Activated CD8-positive, alpha-beta memory T cell treated with anti-CD3 and anti-CD28 coated beads, Interleukin-2, amount 10 ng/mL, durations not matched to agents 7 days and 5 days (primary cell): ENCODE results near the gene CDK1. TPM values are rescaled to one million over a fixed set of nuclear protein-coding genes. Genes with fewer than 3 reads are reported as not detected.

Source experiments
- ATAC-seq: fragments of 150-1000 bp; cut with Tn5 transposase; one replicate; pipeline ENCODE4 v1.10.0; 2021; ENCODE audit warnings: moderate library complexity
- CTCF ChIA-PET: fragments of 350-600 bp; sonication (Branson Sonifier 250); formaldehyde crosslinking; loops from one replicate; lab custom pipeline; 2021; ENCODE audit warnings: antibody characterized with exemption; lab: Charles Lee
- DNase-seq: peaks from one replicate; pipeline ENCODE4 v3.0.0-alpha.2; 2020
- H3K27ac Mint-ChIP-seq: one replicate; pipeline ENCODE4 v1.8.0; 2021; ENCODE audit warnings: mild to moderate bottlenecking, mixed read lengths
- H3K27me3 Mint-ChIP-seq: one replicate; pipeline ENCODE4 v1.8.0; 2021; ENCODE audit warnings: mixed read lengths
- H3K36me3 Mint-ChIP-seq: one replicate; pipeline ENCODE4 v1.8.0; 2021; ENCODE audit warnings: mild to moderate bottlenecking, mixed read lengths
- H3K4me1 Mint-ChIP-seq: one replicate; pipeline ENCODE4 v1.8.0; 2021; ENCODE audit warnings: mixed read lengths
- H3K4me3 Mint-ChIP-seq: one replicate; pipeline ENCODE4 v1.8.0; 2021; ENCODE audit warnings: mild to moderate bottlenecking, moderate library complexity, mixed read lengths
- H3K9me3 Mint-ChIP-seq: one replicate; pipeline ENCODE4 v1.8.0; 2022; ENCODE audit warnings: low read depth, mixed read lengths
- total RNA-seq, 2 experiments: library from RNA; stranded (reverse); gene quantifications; one replicate each; pipeline ENCODE4 v1.2.3, GENCODE V29; 2021

CDK1 gene
- total RNA-seq, 2 experiments from 2014 or later = 111 to 123 TPM

DNA sequence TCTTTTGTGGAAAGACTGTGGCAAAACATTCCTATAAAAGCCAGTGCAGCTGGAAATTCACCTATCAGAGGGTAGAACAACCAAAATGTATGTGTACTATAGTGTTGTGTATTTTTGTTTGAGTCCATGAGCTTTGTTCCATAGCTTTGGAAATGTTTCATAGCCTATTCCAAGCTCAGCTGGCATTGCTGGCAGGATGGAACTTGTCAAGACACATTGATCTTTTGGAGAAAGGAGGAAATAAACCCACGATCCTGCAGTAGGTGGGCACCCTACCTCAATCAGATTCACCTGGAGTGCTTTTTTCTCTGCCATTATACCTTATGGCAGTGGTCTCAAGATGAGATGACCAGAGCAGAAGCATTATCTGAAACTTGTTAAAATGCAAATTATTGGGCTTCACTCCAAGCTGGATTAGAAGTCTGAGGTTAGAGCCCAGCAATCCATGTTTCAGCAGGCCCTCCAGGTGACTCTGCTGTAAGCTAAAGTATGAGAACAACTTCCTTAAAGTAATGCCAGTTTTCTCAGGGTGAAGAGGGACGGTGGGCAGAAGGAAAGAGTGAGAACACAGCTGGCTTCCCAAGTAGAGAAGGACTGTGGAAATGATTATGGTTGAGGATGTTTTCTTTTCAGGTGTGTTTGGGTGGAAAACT lies 30.3 kb upstream of the CDK1 start:
- H3K9me3 Mint-ChIP-seq = no peaks in the 10 kb centered on the region
- CTCF ChIA-PET = no interaction called here
- no peaks in the 10 kb centered on the region for H3K36me3 Mint-ChIP-seq
- DNase-seq (no peak), ATAC-seq (no peak)
- no peaks in the 10 kb centered on the region for H3K4me1 Mint-ChIP-seq
- no peak overlapping the region for H3K4me3 Mint-ChIP-seq
- H3K27me3 Mint-ChIP-seq = peaks cover 43% of the 10 kb centered on the region
- H3K27ac Mint-ChIP-seq = no peak overlapping the region

DNA sequence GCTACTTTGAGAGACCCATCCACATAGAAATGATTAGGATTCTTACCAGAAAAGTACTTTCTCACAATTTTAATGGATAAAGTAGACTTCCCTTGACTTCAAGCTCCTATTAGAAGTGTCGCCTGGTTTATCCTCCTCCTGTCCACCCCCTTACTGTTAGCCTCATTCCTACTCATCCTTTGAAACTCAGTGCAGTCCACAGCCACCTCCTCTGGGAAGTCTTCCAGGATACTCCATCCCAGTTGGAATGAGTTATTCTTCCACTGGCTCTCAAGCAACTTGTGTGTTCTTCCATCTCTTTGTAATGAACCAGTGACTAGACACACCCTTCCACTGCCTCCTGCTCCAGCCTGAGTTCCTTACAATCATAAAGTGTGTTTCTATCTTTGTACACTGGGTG lies 25.1 kb upstream of the CDK1 start:
- Mint-ChIP-seq H3K27me3 (peaks cover 39% of the 10 kb centered on the region), H3K9me3 (no peaks in the 10 kb centered on the region), H3K27ac (no peak overlapping the region), H3K4me3 (no peak overlapping the region), H3K36me3 (no peaks in the 10 kb centered on the region), H3K4me1 (no peaks in the 10 kb centered on the region)
- CTCF ChIA-PET = no interaction called here
- DNase-seq = no peak
- ATAC-seq = no peak

DNA sequence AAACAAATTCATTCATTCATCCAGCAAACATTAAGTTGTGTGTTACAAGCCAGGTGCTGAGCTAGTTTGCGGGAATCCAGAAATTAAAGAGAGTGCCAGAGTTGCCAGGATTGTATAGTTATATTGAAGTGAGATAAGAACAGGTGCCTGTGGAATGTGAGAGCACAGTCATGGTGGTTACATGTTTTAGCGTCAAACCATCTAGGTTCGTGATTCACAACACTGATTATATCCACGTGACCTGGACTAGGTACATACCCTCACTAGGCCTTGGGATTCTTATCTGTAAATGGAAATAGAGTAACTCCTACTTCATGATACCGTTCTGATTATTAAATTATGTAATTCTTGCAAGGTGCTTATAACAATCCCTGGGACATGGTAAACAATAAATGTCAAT lies 24.5 kb upstream of the CDK1 start:
- H3K27ac Mint-ChIP-seq = no peak overlapping the region
- peaks cover 37% of the 10 kb centered on the region for H3K27me3 Mint-ChIP-seq
- no peak for ATAC-seq

DNA sequence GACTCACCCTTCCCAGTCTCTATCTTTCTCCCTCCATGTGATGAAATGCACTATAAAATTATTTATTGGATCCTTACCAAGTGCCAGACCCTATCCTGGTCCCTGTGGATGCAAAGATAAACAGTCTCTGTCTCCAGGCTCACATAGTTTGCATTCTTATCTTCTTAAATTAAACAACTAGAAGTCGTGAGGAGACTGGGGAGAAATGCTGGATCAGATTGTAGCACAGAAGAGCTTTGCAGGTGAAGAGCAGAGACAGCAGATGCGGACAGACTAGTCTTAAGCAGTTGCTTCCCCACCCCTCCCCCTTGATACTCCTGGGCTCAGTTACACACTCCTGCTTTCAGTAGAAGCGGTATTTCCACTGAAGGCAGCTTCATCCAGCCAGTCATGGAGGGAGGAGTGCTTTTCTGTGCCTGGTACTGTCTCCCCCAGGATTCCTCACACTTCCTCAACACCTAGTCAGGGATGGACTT lies 20.8 kb upstream of the CDK1 start:
- no peaks in the 10 kb centered on the region for H3K9me3 Mint-ChIP-seq
- DNase-seq (no peak), ATAC-seq (no peak)
- no peak overlapping the region for H3K4me3 Mint-ChIP-seq
- H3K4me1 Mint-ChIP-seq = no peaks in the 10 kb centered on the region
- peaks cover 34% of the 10 kb centered on the region for H3K27me3 Mint-ChIP-seq
- CTCF ChIA-PET = no interaction called here
- H3K27ac Mint-ChIP-seq = no peak overlapping the region
- no peaks in the 10 kb centered on the region for H3K36me3 Mint-ChIP-seq

More for the DNA sequence above, 24.5 kb upstream of the CDK1 start:
- Mint-ChIP-seq H3K36me3 (no peaks in the 10 kb centered on the region), H3K4me1 (no peaks in the 10 kb centered on the region), H3K4me3 (no peak overlapping the region), H3K9me3 (no peaks in the 10 kb centered on the region)
- CTCF ChIA-PET = no interaction called here
- DNase-seq = no peak

DNA sequence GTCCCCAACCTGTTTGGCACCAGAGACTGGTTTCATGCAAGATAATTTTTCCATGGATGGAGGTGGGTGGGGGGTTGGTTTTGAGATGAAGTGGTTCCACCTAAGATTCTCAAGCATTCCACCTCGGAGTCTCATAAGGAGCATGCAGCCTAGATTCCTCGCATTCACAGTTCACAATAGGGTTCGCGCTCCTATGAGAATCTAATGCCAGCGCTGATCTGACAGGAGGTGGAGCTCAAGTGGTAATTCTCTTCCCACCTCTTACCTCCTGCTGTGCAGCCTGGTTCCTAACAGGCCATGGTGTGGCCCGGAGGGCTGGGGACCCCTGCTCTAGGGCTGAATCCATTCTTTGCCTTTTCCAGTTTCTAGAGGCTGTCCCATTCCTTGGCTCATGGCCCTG lies 19.1 kb upstream of the CDK1 start:
- no peak for DNase-seq
- no peak for ATAC-seq

DNA sequence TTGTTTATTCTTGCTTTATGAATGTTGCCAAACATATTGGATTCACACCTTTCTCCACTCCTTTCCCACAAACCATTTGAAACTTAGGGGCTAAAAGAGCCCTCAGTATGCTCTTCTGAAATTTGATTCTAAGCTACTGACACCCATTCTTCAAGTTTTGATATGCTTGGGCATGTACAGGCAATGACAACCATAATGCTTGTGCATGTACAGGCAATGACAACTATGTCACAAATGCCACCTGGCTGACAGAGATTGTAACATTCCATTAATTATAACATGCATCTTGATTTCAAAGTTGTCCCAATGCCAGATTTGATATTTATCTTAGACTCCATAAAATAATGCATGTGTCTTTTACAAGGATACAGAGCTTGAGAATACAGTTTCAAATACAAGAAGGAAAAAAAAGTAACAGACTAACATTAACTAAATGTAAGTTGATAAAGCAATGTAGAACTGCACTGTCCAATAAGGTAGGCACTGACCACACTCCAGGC lies 17.5 kb upstream of the CDK1 start:
- CTCF ChIA-PET = interaction anchor here (1.0 kb wide), 1 partner anchor 10 kb away, joined by 3 read pairs; no protein-coding TSS in a partner anchor
- Mint-ChIP-seq H3K36me3 (no peaks in the 10 kb centered on the region), H3K27me3 (peaks cover 36% of the 10 kb centered on the region), H3K9me3 (no peaks in the 10 kb centered on the region), H3K4me3 (no peak overlapping the region), H3K27ac (no peak overlapping the region), H3K4me1 (no peaks in the 10 kb centered on the region)
- no peak for DNase-seq
- no peak for ATAC-seq

More for the DNA sequence above, 19.1 kb upstream of the CDK1 start:
- H3K36me3 Mint-ChIP-seq = no peaks in the 10 kb centered on the region
- CTCF ChIA-PET = no interaction called here
- no peaks in the 10 kb centered on the region for H3K9me3 Mint-ChIP-seq
- H3K4me3 Mint-ChIP-seq = no peak overlapping the region
- peaks cover 33% of the 10 kb centered on the region for H3K27me3 Mint-ChIP-seq
- H3K27ac Mint-ChIP-seq = no peak overlapping the region
- no peaks in the 10 kb centered on the region for H3K4me1 Mint-ChIP-seq

DNA sequence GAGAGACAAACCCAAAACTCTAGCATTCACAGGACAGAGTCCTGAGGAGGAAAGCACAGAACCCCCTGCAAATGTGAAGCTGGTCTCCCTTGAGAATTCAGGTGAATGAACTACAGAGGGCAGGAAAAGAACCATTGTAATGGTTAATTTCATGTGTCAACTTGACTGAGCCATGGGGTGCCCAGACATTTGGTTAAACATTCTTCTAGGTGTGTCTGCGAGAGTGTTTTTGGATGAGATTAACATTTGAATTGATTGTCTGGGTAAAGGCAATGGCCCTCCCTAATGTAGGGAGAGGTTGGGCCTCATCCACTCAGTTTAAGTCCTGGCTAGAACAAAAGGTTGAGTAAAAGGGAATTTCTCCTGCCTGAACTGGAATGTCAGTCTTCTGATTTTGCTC lies 15.7 kb upstream of the CDK1 start:
- H3K36me3 Mint-ChIP-seq = no peaks in the 10 kb centered on the region
- CTCF ChIA-PET = no interaction called here
- no peak overlapping the region for H3K27ac Mint-ChIP-seq
- no peak overlapping the region for H3K4me3 Mint-ChIP-seq
- peaks cover 35% of the 10 kb centered on the region for H3K27me3 Mint-ChIP-seq
- ATAC-seq (no peak), DNase-seq (no peak)
- H3K9me3 Mint-ChIP-seq = no peaks in the 10 kb centered on the region
- H3K4me1 Mint-ChIP-seq = no peaks in the 10 kb centered on the region

DNA sequence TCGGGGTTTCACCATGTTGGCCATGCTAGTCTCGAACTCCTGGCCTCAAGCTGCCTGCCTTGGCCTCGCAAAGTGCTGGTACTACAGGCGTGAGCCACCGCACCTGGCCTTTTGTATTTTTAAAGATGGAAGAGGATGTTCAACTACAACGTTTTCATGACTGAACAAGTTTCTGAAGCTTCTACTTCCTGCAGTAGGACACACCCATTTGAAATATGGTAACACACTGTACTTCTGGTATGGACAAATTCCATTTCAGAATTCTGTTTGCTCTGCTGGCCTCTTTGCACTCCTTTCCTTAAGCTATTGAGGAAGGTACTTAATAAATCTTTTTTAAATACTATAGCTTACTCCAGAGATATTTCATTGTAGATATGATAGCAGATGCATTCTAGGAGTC lies 10.9 kb upstream of the CDK1 start:
- Mint-ChIP-seq H3K9me3 (no peaks in the 10 kb centered on the region), H3K36me3 (no peaks in the 10 kb centered on the region), H3K4me1 (no peaks in the 10 kb centered on the region), H3K27ac (no peak overlapping the region), H3K4me3 (no peak overlapping the region), H3K27me3 (peaks cover 35% of the 10 kb centered on the region)
- CTCF ChIA-PET = interaction anchor here (1.3 to 1.6 kb wide), 3 partner anchors 9 to 17 kb away, joined by 3 to 5 read pairs (median 4); partner anchors contain the start of gene CDK1
- ATAC-seq (no peak), DNase-seq (no peak)

DNA sequence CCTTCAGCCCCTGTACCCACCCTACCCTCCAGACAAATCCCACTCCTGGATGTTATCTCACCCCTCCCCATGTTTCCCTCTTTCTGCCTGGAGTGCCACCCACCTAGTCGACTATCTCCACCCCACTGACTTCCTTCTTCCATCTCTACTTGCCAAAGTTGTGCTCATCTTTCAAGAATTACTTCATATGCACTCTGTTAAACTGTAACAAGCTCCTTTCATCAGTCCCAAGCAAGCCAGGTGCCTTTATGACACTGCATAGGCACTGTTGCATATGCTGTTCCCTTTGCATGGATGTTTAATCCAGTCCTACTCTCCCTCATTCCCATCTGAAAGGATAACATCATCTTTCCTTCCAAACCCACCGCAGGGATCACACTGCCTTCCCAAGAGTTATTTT lies 8.9 kb upstream of the CDK1 start:
- Mint-ChIP-seq H3K4me1 (no peaks in the 10 kb centered on the region), H3K36me3 (no peaks in the 10 kb centered on the region), H3K27me3 (peaks cover 32% of the 10 kb centered on the region), H3K9me3 (no peaks in the 10 kb centered on the region), H3K4me3 (no peak overlapping the region), H3K27ac (no peak overlapping the region)
- no peak for ATAC-seq
- CTCF ChIA-PET = interaction anchor here (1.0 to 1.3 kb wide), 3 partner anchors 9 to 329 kb away, joined by 3 to 5 read pairs (median 3); partner anchors contain the start of gene CDK1
- DNase-seq = no peak

DNA sequence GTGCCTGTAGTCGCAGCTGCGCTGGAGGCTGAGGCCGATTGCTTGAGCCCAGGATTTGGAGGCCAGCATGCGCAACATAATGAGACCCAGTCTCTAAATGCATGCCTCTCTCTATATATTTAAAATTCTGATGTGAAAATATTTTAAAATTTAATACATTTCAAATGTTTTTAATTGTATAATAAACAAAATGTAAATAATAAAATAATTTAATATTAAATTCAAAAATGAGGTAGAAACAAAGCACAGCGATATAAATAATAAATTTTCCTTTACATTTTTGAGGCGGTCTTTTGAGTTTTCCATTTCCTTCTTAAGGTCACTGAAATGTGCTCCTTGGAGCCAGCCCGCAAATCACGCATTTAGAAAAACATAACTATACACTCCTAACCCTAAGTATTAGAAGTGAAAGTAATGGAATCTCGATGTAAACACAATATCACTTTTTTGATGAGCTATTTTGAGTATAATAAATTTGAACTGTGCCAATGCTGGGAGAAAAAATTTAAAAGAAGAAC lies 523 bp upstream of the CDK1 start:
- Mint-ChIP-seq H3K27ac (peak overlapping the region; percentile 99), H3K4me1 (peaks cover 25% of the 10 kb centered on the region), H3K9me3 (no peaks in the 10 kb centered on the region), H3K27me3 (peaks cover 4% of the 10 kb centered on the region), H3K36me3 (peaks cover 30% of the 10 kb centered on the region), H3K4me3 (peak overlapping the region; percentile 98)
- CTCF ChIA-PET = interaction anchor here (1.0 to 1.3 kb wide), 3 partner anchors 9 to 12 kb away, joined by 3 to 5 read pairs (median 5); no protein-coding TSS in a partner anchor
- DNase-seq (no peak), ATAC-seq (peak; percentile 1)

DNA sequence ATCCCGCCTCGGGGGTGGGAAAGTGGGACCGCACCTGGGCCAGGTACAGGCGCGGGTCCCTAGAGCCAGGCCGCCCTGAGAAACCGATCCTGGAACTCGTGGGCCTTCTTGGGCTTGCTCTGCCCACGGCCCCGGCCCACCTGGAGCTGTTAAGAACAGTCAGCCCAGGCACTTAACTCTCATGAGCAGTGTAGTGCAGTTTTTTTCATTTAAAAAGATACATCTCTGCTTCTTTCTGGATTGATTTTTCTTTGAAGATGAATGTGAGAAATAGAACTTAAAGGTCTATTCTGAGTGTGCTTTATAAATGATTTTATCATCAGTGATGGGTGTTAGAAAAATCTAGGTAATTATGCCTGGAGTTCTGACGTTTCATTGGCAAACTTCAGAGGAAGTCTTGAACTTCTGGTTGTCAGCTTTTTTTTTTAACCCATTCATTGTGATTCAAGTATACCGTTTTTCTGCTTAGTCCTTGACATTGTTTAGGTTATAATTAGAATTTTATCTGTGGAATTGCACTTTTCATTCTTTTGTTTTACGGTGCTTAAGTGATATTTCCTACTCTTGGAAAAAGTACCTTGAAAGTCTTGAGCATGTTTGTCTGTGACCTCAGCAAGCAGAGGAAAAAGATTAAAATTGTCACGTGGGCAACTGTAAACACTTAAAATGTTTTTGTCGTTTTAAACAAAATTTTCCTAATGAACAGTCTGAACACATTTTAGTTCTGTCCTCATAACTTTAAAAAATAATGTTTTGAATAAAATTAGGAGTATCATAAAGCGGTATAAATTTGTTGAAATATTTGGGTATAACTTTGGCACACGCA lies 906 bp downstream of the CDK1 start:
- peaks cover 35% of the 10 kb centered on the region for H3K4me1 Mint-ChIP-seq
- peaks cover 41% of the 10 kb centered on the region for H3K36me3 Mint-ChIP-seq
- H3K27ac Mint-ChIP-seq = peak overlapping the region; percentile 99
- CTCF ChIA-PET = interaction anchor here (1.0 to 1.3 kb wide), 2 partner anchors 10 to 12 kb away, joined by 3 to 5 read pairs; no protein-coding TSS in a partner anchor
- no peaks in the 10 kb centered on the region for H3K9me3 Mint-ChIP-seq
- H3K27me3 Mint-ChIP-seq = no peaks in the 10 kb centered on the region
- no peak for DNase-seq
- peak overlapping the region; percentile 98 for H3K4me3 Mint-ChIP-seq
- peak; percentile 21 for ATAC-seq

DNA sequence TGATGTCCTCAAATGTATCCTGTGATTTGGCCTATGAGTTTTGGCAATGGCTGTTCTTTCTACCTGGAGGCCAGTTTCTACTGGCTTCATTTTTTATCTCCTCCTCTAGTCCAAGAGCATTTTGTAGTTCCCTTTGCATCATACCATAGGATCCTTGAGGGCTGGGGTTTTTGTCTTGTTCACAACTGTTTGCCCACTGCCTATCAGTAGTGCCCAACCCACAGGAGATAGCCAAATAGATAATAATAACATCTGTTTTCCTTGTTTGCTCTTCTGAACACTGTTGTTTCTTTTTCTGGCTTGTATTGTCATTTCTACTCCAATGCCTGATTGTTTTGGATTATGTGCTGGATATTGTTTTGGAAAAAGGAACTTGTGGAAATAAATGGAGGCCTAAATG lies 3.4 kb downstream of the CDK1 start:
- ATAC-seq = no peak
- Mint-ChIP-seq H3K4me1 (peaks cover 55% of the 10 kb centered on the region), H3K9me3 (no peaks in the 10 kb centered on the region), H3K27ac (peak overlapping the region; percentile 71), H3K27me3 (no peaks in the 10 kb centered on the region), H3K4me3 (peak overlapping the region; percentile 53), H3K36me3 (peaks cover 61% of the 10 kb centered on the region)
- CTCF ChIA-PET = no interaction called here
- no peak for DNase-seq

DNA sequence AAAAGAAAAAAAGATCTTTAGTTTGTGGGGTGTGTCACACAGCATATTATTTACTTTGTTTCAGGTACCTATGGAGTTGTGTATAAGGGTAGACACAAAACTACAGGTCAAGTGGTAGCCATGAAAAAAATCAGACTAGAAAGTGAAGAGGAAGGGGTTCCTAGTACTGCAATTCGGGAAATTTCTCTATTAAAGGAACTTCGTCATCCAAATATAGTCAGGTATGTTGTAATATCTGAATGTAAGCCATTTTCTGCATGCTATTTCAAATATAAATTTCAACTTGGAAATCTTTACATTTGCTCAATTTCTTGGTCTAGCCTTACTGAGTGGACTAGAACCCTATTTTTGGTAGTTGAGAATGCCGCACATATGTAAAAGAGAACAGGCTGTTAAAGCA lies 6.4 kb downstream of the CDK1 start:
- ATAC-seq (no peak), DNase-seq (no peak)
- no peak overlapping the region for H3K4me3 Mint-ChIP-seq
- peaks cover 76% of the 10 kb centered on the region for H3K4me1 Mint-ChIP-seq
- peaks cover 81% of the 10 kb centered on the region for H3K36me3 Mint-ChIP-seq
- H3K27ac Mint-ChIP-seq = no peak overlapping the region
- no peaks in the 10 kb centered on the region for H3K27me3 Mint-ChIP-seq
- H3K9me3 Mint-ChIP-seq = no peaks in the 10 kb centered on the region
- CTCF ChIA-PET = interaction anchor here (1.0 to 1.8 kb wide), 2 partner anchors 9 to 13 kb away, joined by 4 to 5 read pairs; no protein-coding TSS in a partner anchor
